ENCODE measurements around the gene FGF1. TPM values are rescaled to one million over a fixed set of nuclear protein-coding genes. Genes with fewer than 3 reads are reported as not detected.

The FGF1 gene
- total RNA-seq, 1 experiment from 2014 or later = 3.2 TPM

DNA sequence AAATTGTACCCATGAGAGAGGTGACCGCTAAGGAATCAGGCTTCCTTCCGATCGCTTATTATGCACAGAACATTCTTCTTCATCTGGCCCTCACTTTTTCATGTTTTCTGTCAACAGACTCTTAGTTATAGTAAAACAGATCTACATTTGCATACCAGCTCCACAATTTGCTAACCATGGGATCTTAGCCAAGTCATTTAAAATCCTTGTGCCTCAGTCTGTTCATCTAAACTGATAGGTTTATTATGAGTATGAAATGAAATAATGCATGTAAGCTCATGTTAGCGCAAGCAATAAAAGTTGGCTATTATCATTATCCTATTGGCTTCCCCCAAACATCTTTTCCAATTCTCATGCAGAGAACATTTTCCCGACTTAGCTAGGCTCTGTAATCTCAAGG, 42.3 kb downstream of the FGF1 start:
- Mint-ChIP-seq H3K36me3 (ENCODE audit: insufficient read depth in 1 of 3, low read depth in 3 of 3) (no peaks in the 10 kb centered on the region), H3K4me1 (peaks cover 29 to 35% of the 10 kb centered on the region in 2 experiments), H3K27me3 (ENCODE audit: low read depth) (no peaks in the 10 kb centered on the region), H3K4me3 (no peak overlapping the region), H3K9me3 (no peaks in the 10 kb centered on the region), H3K27ac (peak overlapping the region in 1 of 3 experiments; percentile 67; a peak in 1 of 7 replicates)
- Histone ChIP-seq H4K91ac (ENCODE audit: insufficient read length, low read depth, low read length) (no peak overlapping the region), H3T11ph (ENCODE audit: low read length) (no peak overlapping the region), H2BK15ac (ENCODE audit: low read depth, low read length) (no peak overlapping the region), H3K4me1 (ENCODE audit: insufficient read depth, low read length) (peaks cover 2% of the 10 kb centered on the region; the same call in 1 of the 2 replicates), H4K8ac (replicated peaks; ENCODE audit: insufficient read length, low read depth, low read length) (no peak overlapping the region), H3K27me3 (ENCODE audit: insufficient read depth, low read length) (no peaks in the 10 kb centered on the region), H2AK5ac (ENCODE audit: insufficient read length, low read length) (no peak overlapping the region), H3K23me2 (ENCODE audit: insufficient read length, low read depth, low read length, poor library complexity, severe bottlenecking) (no peaks in the 10 kb centered on the region), H3K9ac (ENCODE audit: extremely low read depth, insufficient read length, low read length) (no peak overlapping the region), H3K4me2 (ENCODE audit: insufficient read depth, insufficient read length, low read length) (no peak overlapping the region), H3K27ac (ENCODE audit: insufficient read length, low read depth, low read length) (no peak overlapping the region), H2BK12ac (ENCODE audit: insufficient read length, low read depth, low read length) (no peak overlapping the region), H4K5ac (ENCODE audit: insufficient read length, low read depth, low read length) (no peak overlapping the region), H2BK20ac (ENCODE audit: low read depth, low read length, poor library complexity, severe bottlenecking) (no peak overlapping the region), H2BK5ac (ENCODE audit: insufficient read length, low read length) (no peak overlapping the region), H2AFZ (ENCODE audit: low read length) (no peak overlapping the region), H3K9me3 (ENCODE audit: control insufficient read depth, low read depth, low read length) (no peaks in the 10 kb centered on the region), H3K79me2 (ENCODE audit: insufficient read depth, low read length) (no peaks in the 10 kb centered on the region), H3K4ac (ENCODE audit: low read depth, low read length) (no peak overlapping the region), H3K23ac (ENCODE audit: insufficient read length, low read depth, low read length) (no peak overlapping the region), H3K56ac (ENCODE audit: insufficient read length, low read depth, low read length) (no peak overlapping the region), H2BK120ac (ENCODE audit: low read depth, low read length, poor library complexity, severe bottlenecking) (no peak overlapping the region), H3K18ac (ENCODE audit: insufficient read length, low read depth, low read length) (no peak overlapping the region), H3K79me1 (ENCODE audit: insufficient read depth, low read depth, low read length, poor library complexity, severe bottlenecking) (no peaks in the 10 kb centered on the region), H3K14ac (ENCODE audit: insufficient read depth, low read length) (no peak overlapping the region), H4K20me1 (ENCODE audit: control insufficient read depth, insufficient read depth, insufficient read length) (no peaks in the 10 kb centered on the region)
- no CpG with 5 or more reads among the region's 5 CpGs for WGBS (ENCODE audit: extremely low coverage, insufficient read length, low lambda C conversion rate)
- no peak for DNase-seq
- TF ChIP-seq, protein P1, sequence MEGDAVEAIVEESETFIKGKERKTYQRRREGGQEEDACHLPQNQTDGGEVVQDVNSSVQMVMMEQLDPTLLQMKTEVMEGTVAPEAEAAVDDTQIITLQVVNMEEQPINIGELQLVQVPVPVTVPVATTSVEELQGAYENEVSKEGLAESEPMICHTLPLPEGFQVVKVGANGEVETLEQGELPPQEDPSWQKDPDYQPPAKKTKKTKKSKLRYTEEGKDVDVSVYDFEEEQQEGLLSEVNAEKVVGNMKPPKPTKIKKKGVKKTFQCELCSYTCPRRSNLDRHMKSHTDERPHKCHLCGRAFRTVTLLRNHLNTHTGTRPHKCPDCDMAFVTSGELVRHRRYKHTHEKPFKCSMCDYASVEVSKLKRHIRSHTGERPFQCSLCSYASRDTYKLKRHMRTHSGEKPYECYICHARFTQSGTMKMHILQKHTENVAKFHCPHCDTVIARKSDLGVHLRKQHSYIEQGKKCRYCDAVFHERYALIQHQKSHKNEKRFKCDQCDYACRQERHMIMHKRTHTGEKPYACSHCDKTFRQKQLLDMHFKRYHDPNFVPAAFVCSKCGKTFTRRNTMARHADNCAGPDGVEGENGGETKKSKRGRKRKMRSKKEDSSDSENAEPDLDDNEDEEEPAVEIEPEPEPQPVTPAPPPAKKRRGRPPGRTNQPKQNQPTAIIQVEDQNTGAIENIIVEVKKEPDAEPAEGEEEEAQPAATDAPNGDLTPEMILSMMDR (conservative IDR thresholded peaks at IDR 0.05) = no peak
